Fibroblast of lung (primary cell): ENCODE results near the gene LRRIQ3.

Source experiments
- CTCF ChIP-seq, 2 donors: IDR thresholded peaks in 1 of 2; conservative IDR thresholded peaks in 1 of 2; 1 replicate in 1 of 2; 2 replicates in 1 of 2; pipeline ENCODE4 v1.5.1; 2011 to 2012; ENCODE audit warnings: low read length in 2 of 2, control low read depth in 1 of 2, inconsistent platforms in 1 of 2, low read depth in 1 of 2, mild to moderate bottlenecking in 1 of 2
- EZH2 ChIP-seq: IDR thresholded peaks from 2 replicates; pipeline ENCODE4 v1.5.1; 2012; ENCODE audit warnings: low read length, control low read depth, mild to moderate bottlenecking; ENCODE audit errors: missing control alignments

DNA sequence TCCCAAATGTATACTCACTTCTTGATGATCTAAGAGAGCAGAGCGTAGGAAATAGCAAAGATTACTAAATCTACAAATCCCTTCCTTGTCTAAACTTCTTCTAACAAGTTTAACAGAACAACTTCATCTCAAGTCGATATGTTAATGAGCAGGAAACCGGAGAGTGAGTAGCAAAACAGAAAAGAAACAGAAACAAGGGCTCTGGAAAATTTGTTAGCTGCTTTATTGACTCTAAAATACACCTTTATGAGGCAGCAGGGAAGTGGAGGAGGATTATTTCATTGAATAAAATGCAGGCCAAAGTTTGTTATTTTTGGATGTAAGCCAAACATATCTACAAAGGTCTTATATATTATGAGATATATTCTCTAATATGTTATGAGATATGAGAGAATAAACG lies 192.4 kb downstream of the LRRIQ3 start:
- no peak for TF ChIP-seq CTCF (conservative IDR thresholded peaks at IDR 0.05 in 1 of 2, IDR thresholded peaks at IDR 0.05 in 1 of 2; ENCODE audit: low read depth in 1 of 2, low read length in 2 of 2)
- no peak for TF ChIP-seq EZH2
